ENCODE results near the gene SIRT2. TPM values are rescaled to one million over a fixed set of nuclear protein-coding genes. Genes with fewer than 3 reads are reported as not detected.

SIRT2 gene
- total RNA-seq, 1 experiment from 2014 or later = 162 TPM

DNA sequence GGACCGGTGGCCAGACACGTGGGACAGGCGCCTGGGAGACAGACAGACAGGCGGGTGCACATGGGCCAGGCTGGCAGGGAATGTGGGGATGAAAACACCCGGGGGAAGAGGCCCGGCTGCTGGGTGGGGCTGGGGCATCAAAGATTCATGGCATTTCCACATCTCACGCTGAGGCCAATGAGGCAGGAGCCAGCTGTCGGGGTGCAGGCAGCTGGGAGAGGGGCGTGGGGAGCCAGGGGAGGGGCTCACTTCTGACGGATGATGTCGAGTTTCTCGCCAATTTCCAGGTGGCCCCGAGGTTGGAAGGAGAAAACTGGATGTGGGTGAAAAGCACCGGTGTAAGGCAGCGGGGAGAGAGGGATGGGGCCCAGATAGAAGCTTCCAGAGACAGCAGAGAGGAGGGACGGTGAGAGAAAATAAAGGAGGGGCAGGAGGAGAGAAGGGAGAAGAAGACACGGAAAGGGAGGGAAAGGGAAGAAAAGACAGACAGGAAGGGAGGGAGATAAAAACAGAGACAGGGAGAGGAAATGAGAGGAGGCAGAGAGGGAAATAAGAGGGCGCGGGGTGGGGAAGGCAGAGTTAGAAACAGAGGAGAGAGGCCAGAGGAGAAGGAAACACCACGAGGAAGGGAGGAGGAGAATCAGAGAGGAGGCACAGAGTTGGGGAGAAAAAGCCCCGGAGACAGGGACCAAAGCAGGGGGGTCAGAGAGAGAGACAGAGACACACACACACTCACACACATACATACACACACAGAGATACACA is 20.6 kb upstream of the SIRT2 start:
- in situ Hi-C loops (cut with HindIII; ENCODE audit: low pct_unique_long_range_greater_than_20kb, low sequenced_read_pairs) = no loop called here
- DNase-seq (ENCODE audit: low read depth, low spot score) (no peak), ATAC-seq (no peak)
- no TSS peak for BruUV-seq (replicated peaks)
- ChIA-PET POLR2A (interaction anchor here (0.7 kb wide), 1 partner anchor 20 kb away, joined by 3 read pairs; the partner anchor contains the start of gene NFKBIB), CTCF (interaction anchor here (0.5 to 2.0 kb wide), 3 partner anchors 10 to 304 kb away, joined by 3 to 9 read pairs (median 8); partner anchors contain the start of genes MRPS12 and SARS2)
- Histone ChIP-seq H3K4me3 (ENCODE audit: low read depth in 2 of 2, low read length in 2 of 2) (no peak overlapping the region), H3K9me3 (ENCODE audit: control insufficient read depth, insufficient read depth, low read depth, low read length) (no peaks in the 10 kb centered on the region), H3K36me3 (ENCODE audit: control insufficient read depth, insufficient read depth, low read length) (no peaks in the 10 kb centered on the region; the same call in 1 of the 2 replicates), H3K27ac (ENCODE audit: low read length) (no peak overlapping the region), H3K27me3 (ENCODE audit: control insufficient read depth, insufficient read depth, low read length) (no peaks in the 10 kb centered on the region), H3K4me1 (ENCODE audit: control insufficient read depth, insufficient read depth, low read length) (peaks cover 11% of the 10 kb centered on the region)
- TF ChIP-seq, protein P1, sequence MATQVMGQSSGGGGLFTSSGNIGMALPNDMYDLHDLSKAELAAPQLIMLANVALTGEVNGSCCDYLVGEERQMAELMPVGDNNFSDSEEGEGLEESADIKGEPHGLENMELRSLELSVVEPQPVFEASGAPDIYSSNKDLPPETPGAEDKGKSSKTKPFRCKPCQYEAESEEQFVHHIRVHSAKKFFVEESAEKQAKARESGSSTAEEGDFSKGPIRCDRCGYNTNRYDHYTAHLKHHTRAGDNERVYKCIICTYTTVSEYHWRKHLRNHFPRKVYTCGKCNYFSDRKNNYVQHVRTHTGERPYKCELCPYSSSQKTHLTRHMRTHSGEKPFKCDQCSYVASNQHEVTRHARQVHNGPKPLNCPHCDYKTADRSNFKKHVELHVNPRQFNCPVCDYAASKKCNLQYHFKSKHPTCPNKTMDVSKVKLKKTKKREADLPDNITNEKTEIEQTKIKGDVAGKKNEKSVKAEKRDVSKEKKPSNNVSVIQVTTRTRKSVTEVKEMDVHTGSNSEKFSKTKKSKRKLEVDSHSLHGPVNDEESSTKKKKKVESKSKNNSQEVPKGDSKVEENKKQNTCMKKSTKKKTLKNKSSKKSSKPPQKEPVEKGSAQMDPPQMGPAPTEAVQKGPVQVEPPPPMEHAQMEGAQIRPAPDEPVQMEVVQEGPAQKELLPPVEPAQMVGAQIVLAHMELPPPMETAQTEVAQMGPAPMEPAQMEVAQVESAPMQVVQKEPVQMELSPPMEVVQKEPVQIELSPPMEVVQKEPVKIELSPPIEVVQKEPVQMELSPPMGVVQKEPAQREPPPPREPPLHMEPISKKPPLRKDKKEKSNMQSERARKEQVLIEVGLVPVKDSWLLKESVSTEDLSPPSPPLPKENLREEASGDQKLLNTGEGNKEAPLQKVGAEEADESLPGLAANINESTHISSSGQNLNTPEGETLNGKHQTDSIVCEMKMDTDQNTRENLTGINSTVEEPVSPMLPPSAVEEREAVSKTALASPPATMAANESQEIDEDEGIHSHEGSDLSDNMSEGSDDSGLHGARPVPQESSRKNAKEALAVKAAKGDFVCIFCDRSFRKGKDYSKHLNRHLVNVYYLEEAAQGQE (IDR thresholded peaks at IDR 0.05; ENCODE audit: insufficient read depth in 1 of 2, low read depth in 2 of 2, low read length in 1 of 2) = no peak
- no peak for TF ChIP-seq TCF7L2 (IDR thresholded peaks at IDR 0.05; ENCODE audit: low read depth, low read length)
- TF ChIP-seq POLR2AphosphoS5 (IDR thresholded peaks at IDR 0.05; ENCODE audit: low read depth, low read length) = no peak
- no peak for TF ChIP-seq CTCF (IDR thresholded peaks at IDR 0.05)
- no peak for TF ChIP-seq SIN3A (IDR thresholded peaks at IDR 0.05; ENCODE audit: borderline replicate concordance, insufficient read depth, low read depth, low read length)
- intact Hi-C loops (cut with micrococcal nuclease; ENCODE audit: unreplicated experiment) = no loop called here

DNA sequence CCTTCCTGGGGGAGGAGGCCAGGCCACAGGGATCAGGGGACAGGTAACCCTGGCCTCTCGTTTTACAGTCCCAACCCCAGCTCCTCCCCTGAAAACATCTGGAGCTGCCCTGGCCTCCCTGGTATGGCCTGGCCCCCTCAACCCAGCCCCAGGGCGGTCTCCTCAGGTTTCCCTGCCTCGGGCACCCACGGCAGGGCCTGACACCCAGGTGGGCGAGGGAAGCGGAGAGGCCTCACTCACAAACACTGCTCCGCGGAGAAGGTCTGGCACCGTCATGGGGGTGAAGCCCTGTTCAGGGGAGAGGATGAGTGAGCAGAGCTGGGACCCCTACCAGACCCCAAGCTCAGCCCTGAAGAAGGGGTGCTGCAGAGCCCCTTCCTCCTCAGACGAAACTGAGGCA is 19.1 kb upstream of the SIRT2 start:
- POLR2A ChIA-PET = no interaction called here
- Histone ChIP-seq H3K4me3 (ENCODE audit: low read depth in 2 of 2, low read length in 2 of 2) (no peak overlapping the region), H3K27me3 (ENCODE audit: control insufficient read depth, insufficient read depth, low read length) (no peaks in the 10 kb centered on the region), H3K27ac (ENCODE audit: low read length) (no peak overlapping the region), H3K4me1 (ENCODE audit: control insufficient read depth, insufficient read depth, low read length) (peaks cover 11% of the 10 kb centered on the region), H3K9me3 (ENCODE audit: control insufficient read depth, insufficient read depth, low read depth, low read length) (no peaks in the 10 kb centered on the region), H3K36me3 (ENCODE audit: control insufficient read depth, insufficient read depth, low read length) (no peaks in the 10 kb centered on the region)
- DNase-seq (ENCODE audit: low read depth, low spot score) (no peak), ATAC-seq (peak; percentile 0; the same call in 1 of the 2 replicates)
- CTCF ChIA-PET = interaction anchor here (1.8 to 2.0 kb wide), 2 partner anchors 12 to 18 kb away, joined by 6 to 9 read pairs; partner anchors contain the start of genes MRPS12, NFKBIB and SARS2
- TF ChIP-seq TCF7L2 (IDR thresholded peaks at IDR 0.05; ENCODE audit: low read depth, low read length) = no peak
- TF ChIP-seq, protein P1 (IDR thresholded peaks at IDR 0.05; ENCODE audit: insufficient read depth in 1 of 2, low read depth in 2 of 2, low read length in 1 of 2) = no peak
- no peak for TF ChIP-seq CTCF (IDR thresholded peaks at IDR 0.05)
- no peak; the same call in 1 of the 2 replicates for TF ChIP-seq POLR2AphosphoS5 (IDR thresholded peaks at IDR 0.05; ENCODE audit: low read depth, low read length)
- no peak for TF ChIP-seq SIN3A (IDR thresholded peaks at IDR 0.05; ENCODE audit: borderline replicate concordance, insufficient read depth, low read depth, low read length)
- in situ Hi-C loops (cut with HindIII; ENCODE audit: low pct_unique_long_range_greater_than_20kb, low sequenced_read_pairs) (no loop called here), intact Hi-C loops (cut with micrococcal nuclease; ENCODE audit: unreplicated experiment) (no loop called here)
- BruUV-seq (replicated peaks) = no TSS peak

All from Panc1 (cell line).